Measurements from ENCODE around the gene NEDD4. TPM values are rescaled to one million over a fixed set of nuclear protein-coding genes. Genes with fewer than 3 reads are reported as not detected.

NEDD4 gene
- total and polyA plus RNA-seq, 4 donors, result 3.5 to 22.0 (median 7.7) TPM

DNA sequence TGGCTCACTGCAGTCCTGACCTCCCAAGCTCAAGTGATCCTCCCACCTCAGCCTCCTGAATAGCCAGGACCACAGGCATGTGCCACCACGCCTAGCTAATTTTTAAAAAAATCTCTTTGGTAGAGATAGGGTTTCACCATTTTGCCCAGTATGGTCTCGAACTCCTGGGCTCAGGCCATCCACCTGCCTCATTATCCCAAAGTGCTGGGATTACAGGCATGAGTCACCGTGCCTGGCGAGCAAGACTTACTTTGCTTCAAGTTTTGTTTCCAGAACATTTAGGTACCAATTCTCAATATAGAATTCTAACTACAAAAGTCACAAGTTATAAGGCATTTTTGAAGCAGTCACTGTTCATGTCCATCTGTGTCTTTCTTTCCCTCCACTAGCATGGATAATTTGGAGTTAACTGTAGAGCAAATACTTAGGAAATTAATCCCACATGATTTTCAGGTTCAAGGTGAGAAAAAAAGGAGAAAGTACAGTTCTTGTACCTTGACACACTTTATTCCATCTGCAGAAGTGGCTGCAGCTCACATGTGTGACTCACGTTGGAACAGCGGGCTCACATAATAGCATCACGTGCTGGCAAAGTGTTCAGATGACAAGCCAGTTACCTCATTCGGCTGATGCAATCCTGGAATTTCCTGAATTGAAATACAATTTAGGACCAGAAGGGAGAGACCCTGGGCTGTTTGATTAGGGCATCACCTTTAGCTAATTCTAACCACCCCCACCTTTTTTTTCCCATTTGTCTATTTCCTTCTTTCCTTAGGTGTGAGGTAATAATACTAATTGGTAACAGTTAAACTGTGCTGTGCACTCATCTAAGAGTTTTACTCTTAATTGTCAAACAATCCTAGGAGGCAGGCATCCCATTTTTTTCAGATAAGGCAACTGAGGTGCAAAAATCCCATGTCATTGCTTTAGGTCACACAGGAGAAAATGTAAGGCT, 46.9 kb upstream of the NEDD4 start:
- Histone ChIP-seq H3K27ac (ENCODE audit: low read depth in 1 of 2, low read length in 1 of 2) (peak overlapping the region in 1 of 2 donors; percentile 94), H3K4me3 (no peak overlapping the region), H3K9me3 (ENCODE audit: control insufficient read depth in 4 of 4, insufficient read depth in 3 of 4, low read length in 3 of 4) (no peaks in the 10 kb centered on the region), H3K4me1 (ENCODE audit: control insufficient read depth in 5 of 5, insufficient read depth in 5 of 5, low read length in 5 of 5) (peaks cover 0 to 3% (median 0%) of the 10 kb centered on the region in 5 donors), H3K36me3 (ENCODE audit: control insufficient read depth in 4 of 4, insufficient read depth in 4 of 4, low read length in 4 of 4) (no peaks in the 10 kb centered on the region), H3K9ac (ENCODE audit: insufficient read depth in 1 of 2, low read length in 2 of 2) (no peak overlapping the region), H3K27me3 (ENCODE audit: control insufficient read depth in 3 of 3, insufficient read depth in 3 of 3, low read length in 2 of 3) (no peaks in the 10 kb centered on the region)
- WGBS, 2 donors, result 56 to 63% methylated on average over 8 of the region's 8 CpGs
- TF ChIP-seq, protein P1, sequence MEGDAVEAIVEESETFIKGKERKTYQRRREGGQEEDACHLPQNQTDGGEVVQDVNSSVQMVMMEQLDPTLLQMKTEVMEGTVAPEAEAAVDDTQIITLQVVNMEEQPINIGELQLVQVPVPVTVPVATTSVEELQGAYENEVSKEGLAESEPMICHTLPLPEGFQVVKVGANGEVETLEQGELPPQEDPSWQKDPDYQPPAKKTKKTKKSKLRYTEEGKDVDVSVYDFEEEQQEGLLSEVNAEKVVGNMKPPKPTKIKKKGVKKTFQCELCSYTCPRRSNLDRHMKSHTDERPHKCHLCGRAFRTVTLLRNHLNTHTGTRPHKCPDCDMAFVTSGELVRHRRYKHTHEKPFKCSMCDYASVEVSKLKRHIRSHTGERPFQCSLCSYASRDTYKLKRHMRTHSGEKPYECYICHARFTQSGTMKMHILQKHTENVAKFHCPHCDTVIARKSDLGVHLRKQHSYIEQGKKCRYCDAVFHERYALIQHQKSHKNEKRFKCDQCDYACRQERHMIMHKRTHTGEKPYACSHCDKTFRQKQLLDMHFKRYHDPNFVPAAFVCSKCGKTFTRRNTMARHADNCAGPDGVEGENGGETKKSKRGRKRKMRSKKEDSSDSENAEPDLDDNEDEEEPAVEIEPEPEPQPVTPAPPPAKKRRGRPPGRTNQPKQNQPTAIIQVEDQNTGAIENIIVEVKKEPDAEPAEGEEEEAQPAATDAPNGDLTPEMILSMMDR (IDR thresholded peaks at IDR 0.05; ENCODE audit: control extremely low read depth, extremely low read depth), result no peak
- ATAC-seq (ENCODE audit: insufficient read depth, low FRiP score), result peak; percentile 56
- peak; percentile 53 to 81 (median 61) for DNase-seq

GRCh38 chr15:56038707-56039106, 45.3 kb upstream of the NEDD4 start:
- WGBS, 2 donors, result 89 to 94% methylated on average over 4 of the region's 4 CpGs
- TF ChIP-seq, protein P1 (IDR thresholded peaks at IDR 0.05; ENCODE audit: control extremely low read depth, extremely low read depth), result no peak
- no peaks in the 10 kb centered on the region for H3K27me3 ChIP-seq (ENCODE audit: control insufficient read depth in 3 of 3, insufficient read depth in 3 of 3, low read length in 2 of 3)
- H3K9ac ChIP-seq (ENCODE audit: insufficient read depth in 1 of 2, low read length in 2 of 2), result no peak overlapping the region
- H3K4me1 ChIP-seq (ENCODE audit: control insufficient read depth in 5 of 5, insufficient read depth in 5 of 5, low read length in 5 of 5), result peaks cover 0 to 3% (median 0%) of the 10 kb centered on the region in 5 donors
- H3K9me3 ChIP-seq (ENCODE audit: control insufficient read depth in 4 of 4, insufficient read depth in 3 of 4, low read length in 3 of 4), result no peaks in the 10 kb centered on the region
- DNase-seq, result no peak
- ATAC-seq (ENCODE audit: insufficient read depth, low FRiP score), result no peak
- H3K4me3 ChIP-seq, result no peak overlapping the region
- no peak overlapping the region for H3K27ac ChIP-seq (ENCODE audit: low read depth in 1 of 2, low read length in 1 of 2)
- H3K36me3 ChIP-seq (ENCODE audit: control insufficient read depth in 4 of 4, insufficient read depth in 4 of 4, low read length in 4 of 4), result no peaks in the 10 kb centered on the region

DNA sequence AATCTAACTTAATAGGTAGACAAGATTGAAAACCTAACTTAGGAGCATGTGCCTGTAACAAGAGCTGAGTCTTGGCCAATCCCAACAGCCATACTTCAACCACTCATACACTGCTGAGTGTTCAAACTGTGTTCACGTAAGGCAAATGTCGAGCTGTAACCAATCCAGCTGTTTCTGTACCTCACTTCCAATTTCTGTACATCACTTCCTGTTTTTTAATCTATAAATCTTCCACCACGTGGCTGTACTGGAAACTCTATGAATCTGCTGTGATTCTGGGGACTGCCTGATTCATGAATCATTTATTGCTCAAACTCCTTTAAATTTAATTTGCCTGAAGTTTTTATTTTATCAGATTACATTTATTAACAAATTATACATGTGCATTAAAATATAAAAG, 44.6 kb upstream of the NEDD4 start:
- Histone ChIP-seq H3K27ac (ENCODE audit: low read depth in 1 of 2, low read length in 1 of 2) (no peak overlapping the region), H3K9ac (ENCODE audit: insufficient read depth in 1 of 2, low read length in 2 of 2) (no peak overlapping the region), H3K9me3 (ENCODE audit: control insufficient read depth in 4 of 4, insufficient read depth in 3 of 4, low read length in 3 of 4) (no peaks in the 10 kb centered on the region), H3K4me3 (no peak overlapping the region), H3K27me3 (ENCODE audit: control insufficient read depth in 3 of 3, insufficient read depth in 3 of 3, low read length in 2 of 3) (no peaks in the 10 kb centered on the region), H3K36me3 (ENCODE audit: control insufficient read depth in 4 of 4, insufficient read depth in 4 of 4, low read length in 4 of 4) (no peaks in the 10 kb centered on the region), H3K4me1 (ENCODE audit: control insufficient read depth in 5 of 5, insufficient read depth in 5 of 5, low read length in 5 of 5) (peaks cover 0 to 3% (median 0%) of the 10 kb centered on the region in 5 donors)
- WGBS, 2 donors, result 22 to 38% methylated on average over 3 of the region's 3 CpGs
- DNase-seq (no peak), ATAC-seq (ENCODE audit: insufficient read depth, low FRiP score) (no peak)
- TF ChIP-seq, protein P1 (IDR thresholded peaks at IDR 0.05; ENCODE audit: control extremely low read depth, extremely low read depth), result no peak
